CMK (cell line): Measurements from ENCODE around the gene PCSK2.
A peak's percentile ranks its signal among the peaks of the same experiment; 100 is the strongest.

Experiments
- DNase-seq: peaks from one replicate; pipeline ENCODE4 v3.0.0-alpha.2; 2010; ENCODE audit warnings: low read depth

PCSK2 gene

GRCh38 chr20:17480696-17481095 lies 253.9 kb downstream of the PCSK2 start:
- no peak for DNase-seq

DNA sequence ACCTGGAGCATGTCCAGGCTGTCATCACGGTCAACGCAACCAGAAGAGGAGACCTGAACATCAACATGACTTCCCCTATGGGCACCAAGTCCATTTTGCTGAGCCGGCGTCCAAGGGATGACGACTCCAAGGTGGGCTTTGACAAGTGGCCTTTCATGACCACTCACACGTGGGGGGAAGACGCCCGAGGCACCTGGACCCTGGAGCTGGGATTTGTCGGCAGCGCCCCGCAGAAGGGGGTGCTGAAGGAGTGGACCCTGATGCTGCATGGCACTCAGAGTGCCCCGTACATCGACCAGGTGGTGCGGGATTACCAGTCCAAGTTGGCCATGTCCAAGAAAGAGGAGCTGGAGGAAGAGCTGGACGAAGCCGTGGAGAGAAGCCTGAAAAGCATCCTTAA lies 254.8 kb downstream of the PCSK2 start:
- no peak for DNase-seq

GRCh38 chr20:17482536-17482935 lies 255.7 kb downstream of the PCSK2 start:
- DNase-seq: no peak

DNA sequence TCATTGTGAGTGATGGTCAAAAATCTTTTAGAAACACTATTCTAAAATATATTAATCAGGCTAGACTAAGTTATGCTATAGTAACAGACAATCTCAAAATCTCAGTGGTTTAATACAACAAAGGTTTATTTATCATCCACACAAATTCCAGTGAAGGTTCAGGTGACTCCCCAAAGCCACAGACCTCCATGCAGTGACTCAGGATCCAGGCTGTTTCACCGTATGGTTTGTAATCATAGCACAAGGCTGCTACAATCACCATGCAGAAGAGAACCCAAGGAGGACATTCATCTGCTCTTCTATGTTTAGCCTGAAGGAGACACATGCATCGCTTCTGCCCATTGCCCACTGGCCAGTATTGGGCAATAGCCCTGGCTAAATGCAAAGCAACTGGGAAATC lies 258.2 kb downstream of the PCSK2 start:
- no peak for DNase-seq

- DNase-seq: no peak
Measured at GRCh38 chr20:17488916-17489600, 262.2 kb downstream of the PCSK2 start.

DNA sequence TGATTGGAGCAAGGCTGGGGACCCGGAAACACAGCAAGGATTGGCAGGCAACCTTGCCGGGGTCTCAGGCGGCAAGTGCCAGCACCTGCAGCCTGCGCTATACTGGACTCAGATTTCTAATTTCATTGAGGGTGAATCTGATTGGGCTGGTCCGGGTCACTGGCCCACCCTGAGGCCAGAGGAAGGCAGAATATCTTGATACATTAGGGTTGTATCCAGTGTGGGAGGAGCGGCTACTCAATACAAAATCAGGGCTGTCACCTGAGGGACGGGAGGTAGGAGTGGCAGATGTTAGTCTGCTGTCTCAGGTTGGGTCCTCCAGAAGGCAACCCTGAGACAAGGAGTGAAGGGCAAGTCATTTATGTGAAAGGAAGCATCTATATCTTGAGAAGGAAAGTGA lies 263.7 kb downstream of the PCSK2 start:
- DNase-seq: no peak

GRCh38 chr20:17491041-17491440 lies 264.2 kb downstream of the PCSK2 start:
- no peak for DNase-seq

- no peak for DNase-seq
Measured at GRCh38 chr20:17491488-17491887, 264.6 kb downstream of the PCSK2 start.

- no peak for DNase-seq
Measured at GRCh38 chr20:17493173-17493572, 266.3 kb downstream of the PCSK2 start.

DNA sequence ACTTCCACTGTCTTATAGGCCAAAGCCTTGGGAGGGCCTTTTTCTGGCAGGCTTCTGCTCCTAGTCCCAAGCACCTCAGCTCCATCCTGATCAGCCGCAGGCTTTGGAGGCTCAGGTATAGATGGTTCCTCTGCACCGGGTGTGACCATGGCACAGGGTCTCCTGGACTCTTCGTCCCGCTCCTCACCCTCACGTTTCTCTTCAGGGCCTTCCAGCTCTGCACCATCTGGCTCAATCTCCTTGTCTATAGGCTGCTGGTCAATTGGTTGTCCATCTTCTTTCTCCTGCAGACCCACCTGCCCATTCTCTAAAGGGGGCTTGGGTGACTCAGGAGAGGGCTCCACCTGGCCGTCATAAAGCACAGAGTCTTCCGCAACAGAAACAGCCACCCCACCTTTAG lies 267.4 kb downstream of the PCSK2 start:
- DNase-seq: no peak

- no peak for DNase-seq
Measured at GRCh38 chr20:17495826-17496225, 269.0 kb downstream of the PCSK2 start.

DNA sequence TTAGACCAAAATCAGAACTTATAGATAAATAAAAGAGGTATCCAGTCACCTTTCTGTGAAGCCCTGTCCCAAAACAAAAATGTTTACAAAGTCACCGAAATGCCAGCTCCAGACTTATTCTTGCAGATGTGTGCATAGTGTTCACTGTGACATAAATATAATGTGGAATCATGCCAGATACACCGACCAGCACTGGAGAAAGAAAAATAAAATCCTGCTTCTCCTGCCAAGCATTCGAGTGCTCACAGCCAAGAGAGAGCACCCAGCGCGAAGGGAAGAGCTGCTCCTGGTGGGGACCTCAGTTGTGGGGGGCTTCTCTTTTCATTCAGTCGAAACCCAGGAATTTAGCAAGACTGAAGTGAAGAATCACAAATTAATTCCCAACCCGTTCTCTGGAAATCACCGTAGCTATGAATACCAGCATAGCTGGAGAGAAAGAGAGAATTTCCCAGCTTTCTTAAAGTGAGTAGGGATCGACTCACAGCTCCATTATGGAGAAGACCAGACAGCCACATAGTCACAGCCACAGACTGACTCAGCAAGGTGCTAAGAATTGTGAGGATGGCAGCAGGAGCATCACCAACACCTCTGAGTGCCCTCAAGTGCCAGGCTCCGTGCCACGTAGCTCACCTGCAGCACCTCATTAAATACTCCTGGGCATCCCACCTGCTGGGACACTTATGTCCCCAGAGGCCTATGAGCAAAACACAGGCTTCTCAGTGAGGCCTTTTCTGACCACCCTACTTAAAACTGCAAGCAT lies 271.2 kb downstream of the PCSK2 start:
- DNase-seq: no peak

- DNase-seq: no peak
Measured at GRCh38 chr20:17498641-17499040, 271.8 kb downstream of the PCSK2 start.

- DNase-seq: no peak
Measured at GRCh38 chr20:17499041-17499440, 272.2 kb downstream of the PCSK2 start.

DNA sequence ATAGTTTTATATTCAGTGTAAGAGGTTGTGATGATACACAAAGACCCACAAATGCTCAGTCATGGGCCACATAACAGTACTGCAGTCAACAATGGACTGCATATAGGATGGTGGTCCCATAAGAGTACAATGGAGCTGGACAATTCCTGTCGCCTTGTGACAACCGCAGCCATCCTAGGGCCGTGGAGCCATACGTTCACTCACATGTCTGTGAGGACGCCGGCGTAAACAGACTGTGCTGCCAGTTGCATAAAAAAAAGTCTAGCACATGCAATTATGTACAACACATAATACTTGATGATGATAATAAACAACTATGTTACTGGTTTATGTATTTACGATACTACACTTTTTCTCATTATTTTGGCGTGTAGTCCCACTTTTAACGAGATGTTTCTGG lies 273.4 kb downstream of the PCSK2 start:
- DNase-seq: no peak

GRCh38 chr20:17500826-17501225 lies 274.0 kb downstream of the PCSK2 start:
- DNase-seq: no peak

- no peak for DNase-seq
Measured at GRCh38 chr20:17501701-17502100, 274.9 kb downstream of the PCSK2 start.

DNA sequence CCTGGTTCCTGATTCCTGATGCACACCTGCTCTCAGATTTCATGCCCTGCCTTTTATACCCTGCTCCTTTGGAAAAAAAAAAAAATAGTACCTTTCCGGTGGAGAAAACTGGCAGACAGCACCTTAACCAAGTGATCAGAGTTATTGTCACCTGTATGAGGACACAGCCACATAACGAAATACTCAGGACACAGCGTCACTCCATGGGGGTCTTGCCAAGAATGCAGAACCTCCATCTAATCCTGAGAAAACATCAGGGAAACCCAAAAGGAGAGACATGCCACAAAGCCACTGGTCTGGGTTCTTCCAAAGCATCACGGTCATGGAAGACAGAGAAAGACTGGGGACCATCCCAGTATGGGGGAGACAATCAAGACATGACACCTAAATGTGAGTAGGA lies 275.3 kb downstream of the PCSK2 start:
- no peak for DNase-seq

DNA sequence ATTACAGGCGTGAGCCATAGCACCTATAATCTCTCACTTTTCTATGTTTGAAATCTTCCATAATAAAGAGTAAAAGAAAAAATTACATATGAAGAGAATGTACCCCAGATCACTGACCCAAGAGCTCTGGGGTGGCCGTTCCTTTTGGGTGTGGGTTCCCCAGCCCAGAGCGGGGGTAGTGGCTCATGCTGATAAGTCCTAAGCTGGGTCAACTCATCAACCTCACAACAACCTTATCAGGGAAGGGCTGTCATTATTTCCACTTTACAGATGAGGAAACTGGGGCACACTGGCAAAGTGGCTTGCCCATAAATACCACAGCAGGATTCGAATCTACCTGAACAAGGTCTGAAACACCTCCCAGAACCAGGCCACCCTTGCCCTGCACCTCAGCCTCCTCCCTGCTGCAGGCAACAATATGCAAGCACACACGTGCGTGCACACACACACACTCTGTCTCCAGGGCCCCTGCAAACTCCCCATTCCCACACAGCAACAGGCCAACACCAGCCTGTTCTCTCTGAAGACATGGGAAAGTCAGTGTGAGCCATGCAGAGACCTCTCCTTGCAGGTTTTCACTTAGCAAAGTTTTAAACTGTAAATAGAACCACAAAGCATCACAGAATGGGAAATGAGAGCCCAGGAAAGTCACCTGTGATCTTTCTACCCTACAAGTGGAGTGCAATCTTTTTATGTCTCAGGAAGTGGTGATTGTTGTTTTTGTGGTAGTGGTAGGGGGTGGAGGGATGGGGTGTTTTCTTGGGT lies 276.6 kb downstream of the PCSK2 start:
- no peak for DNase-seq

GRCh38 chr20:17504066-17504897 lies 277.4 kb downstream of the PCSK2 start:
- no peak for DNase-seq

- peak; percentile 59 for DNase-seq
Measured at GRCh38 chr20:17504898-17505635, 278.2 kb downstream of the PCSK2 start.
